Effector memory CD4-positive, alpha-beta T cell (primary cell): ENCODE measurements around the gene UTP4.
A peak's percentile ranks its signal among the peaks of the same experiment; 100 is the strongest.
"Not testable (repeated sequence)": the region's sequence is repeated elsewhere in the genome, so short reads cannot be mapped to it uniquely, and the experiment has no call there.

Experiments used
- DNase-seq, 3 donors: peaks; one replicate each; pipeline ENCODE4 v3.0.0-alpha.2; 2020
- H3K27ac ChIP-seq: 2 replicates; pipeline ENCODE4 v1.7.0; 2013; ENCODE audit warnings: mild to moderate bottlenecking, low read length, moderate library complexity; ENCODE audit not compliant: insufficient read depth, poor library complexity, severe bottlenecking
- H3K27me3 ChIP-seq: replicated peaks from 2 replicates; pipeline ENCODE4 v1.7.0; 2013; ENCODE audit warnings: mild to moderate bottlenecking, low read length; ENCODE audit not compliant: insufficient read depth, control insufficient read depth, poor library complexity, severe bottlenecking
- H3K36me3 ChIP-seq: 2 replicates; pipeline ENCODE4 v1.7.0; 2013; ENCODE audit warnings: mild to moderate bottlenecking, low read length, moderate library complexity; ENCODE audit not compliant: control insufficient read depth, insufficient read depth
- H3K4me1 ChIP-seq: 2 replicates; pipeline ENCODE4 v1.7.0; 2013; ENCODE audit warnings: low read length, mild to moderate bottlenecking; ENCODE audit not compliant: control insufficient read depth, insufficient read depth, poor library complexity, severe bottlenecking
- H3K4me3 ChIP-seq: 2 replicates; pipeline ENCODE4 v1.7.0; 2013; ENCODE audit warnings: low read length, low read depth, mild to moderate bottlenecking; ENCODE audit not compliant: insufficient read depth, poor library complexity, severe bottlenecking
- H3K9me3 ChIP-seq: 2 replicates; pipeline ENCODE4 v1.7.0; 2013; ENCODE audit warnings: mild to moderate bottlenecking, low read length, moderate library complexity; ENCODE audit not compliant: control insufficient read depth

The UTP4 gene

DNA sequence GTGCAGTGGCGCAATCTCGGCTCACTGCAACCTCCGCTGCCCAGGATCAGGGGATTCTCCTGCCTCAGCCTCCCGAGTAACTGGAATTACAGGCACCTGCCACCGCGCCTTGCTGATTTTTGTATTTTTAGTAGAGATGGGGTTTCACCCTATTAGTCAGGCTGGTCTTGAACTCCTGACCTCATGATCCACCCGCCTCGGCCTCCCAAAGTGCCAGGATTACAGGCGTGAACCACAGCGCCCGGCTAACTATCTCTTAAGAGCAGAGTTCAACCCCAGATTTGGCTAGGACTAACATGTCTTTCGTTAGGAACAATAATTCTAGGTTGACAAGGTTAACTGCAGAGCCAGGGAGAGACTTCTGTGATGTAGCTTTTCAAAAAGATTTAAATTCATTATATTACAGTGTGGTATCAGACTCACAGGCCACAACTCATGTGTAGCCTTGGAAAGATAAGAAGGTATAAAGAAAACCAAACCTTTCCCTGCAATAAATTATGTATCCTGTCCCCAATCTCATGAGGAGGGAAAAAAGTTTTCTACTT, 4.4 kb upstream of the UTP4 start:
- H3K4me1 ChIP-seq: peaks cover 8% of the 10 kb centered on the region
- DNase-seq: no peak
- H3K36me3 ChIP-seq: no peaks in the 10 kb centered on the region
- no peak overlapping the region for H3K4me3 ChIP-seq
- no peaks in the 10 kb centered on the region for H3K27me3 ChIP-seq
- no peaks in the 10 kb centered on the region for H3K9me3 ChIP-seq
- H3K27ac ChIP-seq: no peak overlapping the region

DNA sequence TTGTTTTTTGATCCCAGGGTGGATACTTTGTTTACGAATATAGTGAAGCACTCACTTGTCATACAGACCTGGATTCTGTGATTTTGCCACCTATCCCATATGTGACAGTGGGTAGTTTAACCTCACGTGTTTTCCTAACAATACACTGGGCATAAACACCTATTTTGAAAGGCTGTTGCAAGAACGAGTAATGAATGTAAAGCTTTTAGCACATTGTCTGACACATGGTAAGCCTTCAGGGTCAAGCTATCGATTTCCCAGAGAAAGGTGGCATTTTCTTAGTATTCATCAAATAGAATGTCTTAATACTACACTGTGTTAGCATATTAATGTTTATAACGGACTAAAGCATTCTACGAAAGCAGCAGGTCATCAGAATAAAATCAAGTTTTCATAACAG, 2.0 kb upstream of the UTP4 start:
- Histone ChIP-seq H3K4me3 (no peak overlapping the region), H3K27ac (no peak overlapping the region), H3K27me3 (no peaks in the 10 kb centered on the region), H3K9me3 (no peaks in the 10 kb centered on the region), H3K36me3 (no peaks in the 10 kb centered on the region), H3K4me1 (peaks cover 17% of the 10 kb centered on the region)
- DNase-seq: no peak

DNA sequence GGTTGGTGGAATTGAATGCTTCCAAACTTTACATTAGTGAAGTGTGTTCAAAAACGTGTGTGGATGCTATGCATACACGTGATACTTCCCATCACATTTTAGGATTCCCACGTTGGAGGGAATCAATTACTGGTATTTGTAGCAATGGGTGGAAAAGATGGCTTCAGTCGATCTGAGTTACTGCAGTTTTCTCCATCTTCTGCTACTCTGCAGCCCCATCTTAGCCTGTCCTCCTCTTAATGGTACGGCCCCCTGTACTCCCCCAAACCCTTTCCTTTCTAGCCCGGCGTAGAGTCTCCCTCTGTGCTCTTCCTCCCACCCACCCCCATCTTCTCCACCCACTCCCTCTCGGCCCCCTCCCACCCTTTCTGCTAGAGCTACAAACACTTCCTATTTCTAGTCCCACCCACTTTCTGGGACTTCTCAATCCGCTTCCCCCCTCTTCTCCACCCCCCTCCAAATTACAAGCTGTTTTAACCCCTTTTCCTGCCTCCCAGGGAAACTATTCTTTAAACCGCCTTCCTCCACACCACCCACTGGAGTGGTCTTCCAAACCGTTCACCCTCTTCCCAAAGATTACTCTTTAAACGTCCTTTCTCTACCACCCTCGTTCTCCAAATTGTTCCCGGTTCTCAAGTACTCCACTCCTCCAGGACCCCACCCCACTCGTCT, 1.1 kb upstream of the UTP4 start:
- Histone ChIP-seq H3K4me1 (peaks cover 17% of the 10 kb centered on the region), H3K27ac (peak overlapping the region; percentile 81), H3K27me3 (no peaks in the 10 kb centered on the region), H3K9me3 (no peaks in the 10 kb centered on the region), H3K36me3 (no peaks in the 10 kb centered on the region), H3K4me3 (peak overlapping the region; percentile 98)
- DNase-seq: no peak

DNA sequence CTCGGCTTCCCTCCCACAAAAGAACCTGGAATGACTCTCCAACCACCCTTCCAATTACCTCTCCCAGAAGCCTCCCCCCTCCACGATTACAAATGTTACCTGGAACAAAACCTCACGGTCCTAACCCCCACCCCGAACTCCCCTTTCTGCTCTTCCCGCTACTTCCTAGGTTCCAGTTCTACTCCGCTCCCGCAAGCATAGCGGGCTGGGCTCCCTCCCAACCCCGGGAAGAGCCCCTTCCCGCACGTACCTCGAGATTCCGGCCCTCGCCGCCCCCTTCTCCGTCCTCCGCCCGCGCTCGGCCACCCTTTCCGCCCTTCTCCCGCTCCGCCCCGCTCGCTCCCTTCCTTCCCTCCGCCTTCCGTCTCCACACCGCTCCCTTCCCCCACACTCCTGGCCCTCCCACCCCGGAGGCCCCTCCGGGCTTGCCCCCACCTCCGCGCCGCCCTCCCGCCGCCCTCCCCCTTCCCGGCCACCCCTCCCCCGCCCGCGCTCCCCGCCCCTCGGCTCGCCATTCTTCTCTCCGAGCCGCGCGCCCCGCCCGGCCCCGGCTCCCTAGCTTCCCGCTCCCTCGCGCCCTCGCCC, 518 bp upstream of the UTP4 start:
- no peaks in the 10 kb centered on the region for H3K27me3 ChIP-seq
- H3K4me3 ChIP-seq: peak overlapping the region; percentile 98
- H3K4me1 ChIP-seq: peaks cover 17% of the 10 kb centered on the region
- peak; percentile 47 to 67 (median 52) for DNase-seq
- peak overlapping the region; percentile 81 for H3K27ac ChIP-seq
- no peaks in the 10 kb centered on the region for H3K36me3 ChIP-seq
- no peaks in the 10 kb centered on the region for H3K9me3 ChIP-seq

DNA sequence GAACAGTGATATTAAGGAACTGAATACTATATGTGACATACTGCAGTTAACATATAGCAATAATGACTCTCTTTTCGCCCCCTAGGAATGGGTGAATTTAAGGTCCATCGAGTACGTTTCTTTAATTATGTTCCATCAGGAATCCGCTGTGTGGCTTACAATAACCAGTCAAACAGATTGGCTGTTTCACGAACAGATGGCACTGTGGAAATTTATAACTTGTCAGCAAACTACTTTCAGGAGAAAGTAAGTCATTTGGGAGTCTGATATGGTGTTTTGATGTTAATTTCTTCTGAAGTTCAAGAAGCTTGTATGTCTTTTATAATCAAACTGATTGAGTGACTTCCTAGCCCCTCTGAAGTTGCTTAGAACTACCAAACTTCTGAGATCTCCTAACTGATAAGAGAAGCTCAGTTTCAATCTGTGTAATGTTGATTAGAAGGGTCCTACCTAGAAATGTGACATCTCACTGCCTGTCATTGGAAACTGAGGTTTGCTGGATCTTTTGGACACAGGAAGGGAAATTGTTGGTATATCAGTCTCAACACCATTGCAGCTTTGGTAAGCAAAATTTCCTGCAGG, 1.0 kb downstream of the UTP4 start:
- H3K27ac ChIP-seq: peak overlapping the region; percentile 81
- H3K27me3 ChIP-seq: no peaks in the 10 kb centered on the region
- DNase-seq: no peak
- no peaks in the 10 kb centered on the region for H3K9me3 ChIP-seq
- peaks cover 6% of the 10 kb centered on the region for H3K36me3 ChIP-seq
- H3K4me1 ChIP-seq: peaks cover 17% of the 10 kb centered on the region
- H3K4me3 ChIP-seq: peak overlapping the region; percentile 98

GRCh38 chr16:69138608-69139007, 6.2 kb downstream of the UTP4 start:
- no peak for DNase-seq
- Histone ChIP-seq H3K27me3 (no peaks in the 10 kb centered on the region), H3K27ac (no peak overlapping the region), H3K9me3 (no peaks in the 10 kb centered on the region), H3K36me3 (peaks cover 50% of the 10 kb centered on the region), H3K4me3 (no peak overlapping the region), H3K4me1 (peaks cover 4% of the 10 kb centered on the region)

DNA sequence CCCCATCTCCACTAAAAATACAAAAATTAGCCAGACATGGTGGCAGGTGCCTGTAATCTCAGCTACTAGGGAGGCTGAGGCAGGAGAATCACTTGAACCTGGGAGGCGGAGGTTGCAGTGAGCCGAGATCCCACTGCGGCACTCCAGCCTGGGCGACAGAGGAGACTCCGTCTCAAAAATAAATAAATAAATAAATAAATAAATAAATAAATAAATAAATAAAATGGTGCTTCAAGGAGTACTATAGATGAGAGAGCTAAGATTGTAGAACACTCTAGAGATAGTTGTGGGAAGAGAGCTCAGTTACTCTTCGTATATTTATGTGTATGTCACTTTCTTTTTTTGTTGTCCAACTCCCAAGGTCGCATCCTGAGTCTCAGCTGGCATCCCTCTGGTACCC, 7.0 kb downstream of the UTP4 start:
- H3K36me3 ChIP-seq: peaks cover 53% of the 10 kb centered on the region
- H3K9me3 ChIP-seq, H3K4me1 ChIP-seq, DNase-seq, H3K27me3 ChIP-seq, H3K4me3 ChIP-seq, H3K27ac ChIP-seq: not testable (repeated sequence)

DNA sequence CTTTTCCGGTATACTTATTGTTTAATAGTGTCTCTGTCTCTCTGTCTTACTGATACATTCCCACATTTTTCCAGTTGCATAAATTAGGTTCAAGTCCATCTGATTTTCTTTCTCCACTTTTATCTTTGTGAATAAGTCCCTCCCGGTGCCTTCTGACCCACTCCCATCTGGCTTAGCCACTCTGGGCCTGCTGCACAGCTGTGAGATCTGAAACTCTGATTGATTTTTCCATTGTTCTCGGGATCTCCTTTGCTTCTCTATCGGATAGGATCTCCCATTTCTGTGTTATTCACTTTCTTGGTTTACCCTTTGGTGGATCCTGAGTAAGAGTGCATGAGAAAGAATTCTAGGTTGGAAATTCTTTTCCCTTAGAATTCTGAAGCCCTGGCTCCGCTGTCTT, 8.6 kb downstream of the UTP4 start:
- H3K4me3 ChIP-seq: no peak overlapping the region
- no peaks in the 10 kb centered on the region for H3K9me3 ChIP-seq
- H3K36me3 ChIP-seq: peaks cover 57% of the 10 kb centered on the region

GRCh38 chr16:69141936-69142335, 9.5 kb downstream of the UTP4 start:
- no peak for DNase-seq
- H3K27me3 ChIP-seq: no peaks in the 10 kb centered on the region
- no peaks in the 10 kb centered on the region for H3K9me3 ChIP-seq
- no peaks in the 10 kb centered on the region for H3K4me1 ChIP-seq
- peaks cover 57% of the 10 kb centered on the region for H3K36me3 ChIP-seq
- H3K4me3 ChIP-seq: no peak overlapping the region
- H3K27ac ChIP-seq: no peak overlapping the region

More for the DNA sequence above, 8.6 kb downstream of the UTP4 start:
- no peak overlapping the region for H3K27ac ChIP-seq
- no peak for DNase-seq
- no peaks in the 10 kb centered on the region for H3K27me3 ChIP-seq
- H3K4me1 ChIP-seq: no peaks in the 10 kb centered on the region

DNA sequence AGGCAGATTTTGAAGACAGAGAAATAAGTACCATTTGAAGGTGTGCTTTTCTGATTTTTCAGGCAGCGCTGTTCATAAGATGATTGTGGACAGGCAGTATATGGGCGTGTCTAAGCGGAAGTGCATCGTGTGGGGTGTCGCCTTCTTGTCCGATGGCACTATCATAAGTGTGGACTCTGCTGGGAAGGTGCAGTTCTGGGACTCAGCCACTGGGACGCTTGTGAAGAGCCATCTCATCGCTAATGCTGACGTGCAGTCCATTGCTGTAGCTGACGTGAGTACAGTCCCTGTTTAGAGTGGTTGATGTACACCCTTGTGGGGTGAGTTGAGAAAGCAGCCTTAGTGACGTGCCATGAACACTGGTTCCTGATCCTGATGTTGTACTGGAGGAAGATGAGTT, 10.7 kb downstream of the UTP4 start:
- DNase-seq: no peak
- Histone ChIP-seq H3K4me3 (no peak overlapping the region), H3K36me3 (peaks cover 54% of the 10 kb centered on the region), H3K27me3 (no peaks in the 10 kb centered on the region), H3K4me1 (no peaks in the 10 kb centered on the region), H3K27ac (no peak overlapping the region), H3K9me3 (no peaks in the 10 kb centered on the region)
